Neural cell (in vitro differentiated cells): ENCODE data around the gene CCDC86.

ENCODE experiments used
- EP300 ChIP-seq: fragments of 450-650 bp; conservative IDR thresholded peaks from 2 replicates; pipeline ENCODE4 v1.6.1; 2014; ENCODE audit warnings: antibody characterized with exemption, mild to moderate bottlenecking, moderate library complexity; ENCODE audit not compliant: poor library complexity, severe bottlenecking
- POLR2AphosphoS5 ChIP-seq: IDR thresholded peaks from 2 replicates; pipeline ENCODE4 v1.6.1; 2012
- TF ChIP-seq, protein P1 (sequence below): fragments of 450-650 bp; IDR thresholded peaks from 2 replicates; pipeline ENCODE4 v1.5.1; 2014; ENCODE audit warnings: antibody characterized with exemption, mild to moderate bottlenecking, moderate library complexity; ENCODE audit not compliant: poor library complexity, severe bottlenecking

DNA sequence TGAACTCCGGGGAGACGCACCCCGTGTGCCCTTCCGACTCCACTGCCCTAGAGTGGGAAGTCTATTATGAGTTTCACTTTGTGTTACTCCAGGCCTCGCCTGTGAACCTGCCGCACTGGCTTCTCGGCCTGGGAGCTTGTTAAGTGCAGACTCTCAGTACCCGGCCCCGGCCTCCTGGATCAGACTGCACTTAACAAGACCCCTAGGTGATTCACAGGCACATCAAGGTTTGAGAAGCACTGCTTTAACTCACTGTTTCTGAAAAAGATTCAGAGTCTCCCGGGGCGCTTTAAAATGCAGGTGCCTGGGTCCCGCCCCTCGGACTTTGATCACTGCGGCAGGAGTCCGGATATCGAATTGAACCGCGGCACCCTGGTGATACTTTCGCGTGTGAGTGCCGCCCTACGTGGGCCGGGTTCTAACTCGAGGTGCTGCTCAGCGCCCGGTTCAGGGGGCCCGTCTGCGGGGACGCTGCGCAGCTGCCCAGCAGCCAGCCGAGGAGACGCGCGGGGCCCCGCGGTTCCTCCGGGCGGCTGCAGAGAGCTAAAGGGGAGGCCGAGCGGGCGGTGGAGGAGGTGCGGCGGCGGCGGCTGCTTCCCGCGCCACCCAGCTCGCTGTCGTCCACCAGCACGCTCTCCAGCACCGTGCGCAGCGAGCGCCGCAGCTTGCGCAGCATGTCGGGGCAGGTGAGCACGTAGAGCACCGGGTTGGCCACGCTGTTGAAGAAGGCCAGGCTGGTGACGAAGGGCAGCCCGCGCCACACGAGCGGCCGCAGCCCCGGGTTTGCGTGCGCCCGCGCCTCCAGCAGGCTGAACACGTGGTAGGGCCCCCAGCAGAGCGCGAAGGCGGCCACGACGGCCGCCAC is 10.4 kb downstream of the CCDC86 start:
- TF ChIP-seq, protein P1, sequence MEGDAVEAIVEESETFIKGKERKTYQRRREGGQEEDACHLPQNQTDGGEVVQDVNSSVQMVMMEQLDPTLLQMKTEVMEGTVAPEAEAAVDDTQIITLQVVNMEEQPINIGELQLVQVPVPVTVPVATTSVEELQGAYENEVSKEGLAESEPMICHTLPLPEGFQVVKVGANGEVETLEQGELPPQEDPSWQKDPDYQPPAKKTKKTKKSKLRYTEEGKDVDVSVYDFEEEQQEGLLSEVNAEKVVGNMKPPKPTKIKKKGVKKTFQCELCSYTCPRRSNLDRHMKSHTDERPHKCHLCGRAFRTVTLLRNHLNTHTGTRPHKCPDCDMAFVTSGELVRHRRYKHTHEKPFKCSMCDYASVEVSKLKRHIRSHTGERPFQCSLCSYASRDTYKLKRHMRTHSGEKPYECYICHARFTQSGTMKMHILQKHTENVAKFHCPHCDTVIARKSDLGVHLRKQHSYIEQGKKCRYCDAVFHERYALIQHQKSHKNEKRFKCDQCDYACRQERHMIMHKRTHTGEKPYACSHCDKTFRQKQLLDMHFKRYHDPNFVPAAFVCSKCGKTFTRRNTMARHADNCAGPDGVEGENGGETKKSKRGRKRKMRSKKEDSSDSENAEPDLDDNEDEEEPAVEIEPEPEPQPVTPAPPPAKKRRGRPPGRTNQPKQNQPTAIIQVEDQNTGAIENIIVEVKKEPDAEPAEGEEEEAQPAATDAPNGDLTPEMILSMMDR, result no peak
- TF ChIP-seq EP300 (no peak), POLR2AphosphoS5 (no peak)
